Ectodermal cell (in vitro differentiated cells): ENCODE measurements around the gene NIPBL.
"Not testable (repeated sequence)": the region's sequence is repeated elsewhere in the genome, so short reads cannot be mapped to it uniquely, and the experiment has no call there.

Experiments
- H3K27ac ChIP-seq: 2 replicates; pipeline ENCODE4 v1.7.0; 2013; ENCODE audit warnings: mild to moderate bottlenecking, low read depth, low read length; ENCODE audit not compliant: insufficient read depth, poor library complexity, severe bottlenecking
- H3K27me3 ChIP-seq: 2 replicates; pipeline ENCODE4 v1.7.0; 2013; ENCODE audit warnings: mild to moderate bottlenecking, low read length; ENCODE audit not compliant: insufficient read depth, control insufficient read depth, poor library complexity, severe bottlenecking
- H3K36me3 ChIP-seq: one replicate; pipeline ENCODE4 v1.7.0; 2013; ENCODE audit warnings: low read length; ENCODE audit not compliant: control insufficient read depth, insufficient read depth
- H3K4me1 ChIP-seq: one replicate; pipeline ENCODE4 v1.7.0; 2013; ENCODE audit warnings: low read length; ENCODE audit not compliant: control insufficient read depth, insufficient read depth
- H3K4me3 ChIP-seq: 2 replicates; pipeline ENCODE4 v1.7.0; 2013; ENCODE audit warnings: low read depth, low read length, control low read depth; ENCODE audit not compliant: insufficient read depth
- H3K9me3 ChIP-seq: 2 replicates; pipeline ENCODE4 v1.7.0; 2013; ENCODE audit warnings: mild to moderate bottlenecking, low read length, moderate library complexity; ENCODE audit not compliant: control insufficient read depth
- WGBS, 2 experiments: methylation state at CpG; one replicate each; pipeline ENCODE4 v1.1.7; 2013; ENCODE audit warnings: missing lambda C conversion rate in 2 of 2; 5-methylcytosine and 5-hydroxymethylcytosine counted together

The NIPBL gene

DNA sequence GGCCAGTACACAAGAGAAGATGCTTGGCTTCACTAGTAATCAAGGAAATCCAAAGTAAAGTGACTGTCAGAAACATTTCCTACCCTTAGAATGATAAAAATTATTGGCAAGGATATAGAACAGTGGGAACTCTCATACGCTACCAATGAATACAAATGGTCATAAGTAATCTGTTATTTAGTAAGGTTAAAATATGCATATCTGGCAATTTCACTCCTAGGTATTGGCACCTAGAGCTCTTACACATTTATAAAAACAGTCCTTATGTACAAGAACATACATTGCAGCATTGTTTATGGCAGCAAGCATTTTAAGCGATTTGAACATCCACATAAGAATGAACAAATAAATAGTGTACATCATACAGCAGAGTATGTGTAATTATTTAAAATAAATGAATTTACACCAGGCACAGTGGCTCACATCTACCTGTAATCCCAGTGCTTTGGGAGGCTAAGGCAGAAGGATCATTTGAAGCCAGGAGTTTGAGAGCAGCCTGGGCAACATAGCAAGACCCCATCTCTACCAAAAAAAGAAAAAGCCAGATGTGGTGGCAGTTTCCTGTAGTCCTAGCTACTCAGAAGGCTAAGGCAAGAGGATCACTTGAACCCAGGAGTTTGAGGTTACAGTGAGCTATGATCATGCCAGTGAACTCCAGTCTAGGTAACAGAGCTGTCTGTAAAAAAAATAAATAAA is 93.3 kb downstream of the NIPBL start:
- H3K36me3 ChIP-seq, result peaks cover 9% of the 10 kb centered on the region
- no peaks in the 10 kb centered on the region for H3K4me1 ChIP-seq
- no peaks in the 10 kb centered on the region for H3K27me3 ChIP-seq
- 100% methylated on average over 2 of the region's 2 CpGs; no CpG with 5 or more reads in 1 of the 2 experiments for WGBS, 2 experiments
- H3K27ac ChIP-seq, result no peak overlapping the region
- no peak overlapping the region for H3K4me3 ChIP-seq
- H3K9me3 ChIP-seq, result no peaks in the 10 kb centered on the region

DNA sequence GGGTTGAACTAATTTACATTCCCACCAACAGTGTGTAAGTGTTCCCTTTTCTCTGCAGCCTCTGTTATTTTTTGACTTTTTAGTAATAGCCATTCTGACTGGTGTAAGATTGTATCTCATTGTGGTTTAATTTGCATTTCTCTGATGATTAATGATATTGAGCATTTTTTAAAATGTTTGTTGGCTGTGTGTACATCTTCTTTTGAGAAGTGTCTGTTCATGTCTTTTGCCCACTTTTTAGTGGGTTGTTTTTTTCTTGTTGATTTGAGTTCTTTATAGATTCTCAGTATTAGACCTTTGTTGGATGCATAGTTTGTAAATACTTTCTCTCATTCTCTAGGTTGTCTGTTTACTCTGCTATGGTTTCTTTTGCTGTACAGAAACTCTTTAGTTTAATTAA is 101.6 kb downstream of the NIPBL start:
- Histone ChIP-seq H3K27me3 (no peaks in the 10 kb centered on the region), H3K4me1 (no peaks in the 10 kb centered on the region), H3K4me3 (no peak overlapping the region), H3K27ac (no peak overlapping the region), H3K9me3 (no peaks in the 10 kb centered on the region), H3K36me3 (peaks cover 12% of the 10 kb centered on the region)

DNA sequence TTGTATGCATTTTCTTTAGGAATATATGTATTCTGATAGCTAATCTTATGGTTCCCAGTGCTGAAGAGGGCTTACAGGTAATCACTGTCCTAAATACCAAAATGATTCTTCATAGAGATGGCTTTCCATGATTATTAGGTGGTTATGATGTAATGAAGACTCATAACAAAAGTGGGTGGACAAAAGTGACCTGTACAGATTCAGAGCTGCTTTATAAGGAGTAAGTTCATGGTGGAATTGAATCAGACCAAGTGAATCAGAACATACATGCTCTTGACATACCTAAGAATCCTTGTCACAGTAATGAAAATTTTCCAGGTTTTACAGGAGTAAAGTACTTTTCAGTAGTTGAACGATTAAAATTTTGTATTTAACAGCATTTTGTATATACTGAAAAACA is 105.6 kb downstream of the NIPBL start:
- peaks cover 23% of the 10 kb centered on the region for H3K36me3 ChIP-seq
- no peaks in the 10 kb centered on the region for H3K9me3 ChIP-seq
- no peak overlapping the region for H3K4me3 ChIP-seq
- no peaks in the 10 kb centered on the region for H3K4me1 ChIP-seq
- no CpG with 5 or more reads among the region's 1 CpG for WGBS, 2 experiments
- no peaks in the 10 kb centered on the region for H3K27me3 ChIP-seq
- H3K27ac ChIP-seq, result no peak overlapping the region

DNA sequence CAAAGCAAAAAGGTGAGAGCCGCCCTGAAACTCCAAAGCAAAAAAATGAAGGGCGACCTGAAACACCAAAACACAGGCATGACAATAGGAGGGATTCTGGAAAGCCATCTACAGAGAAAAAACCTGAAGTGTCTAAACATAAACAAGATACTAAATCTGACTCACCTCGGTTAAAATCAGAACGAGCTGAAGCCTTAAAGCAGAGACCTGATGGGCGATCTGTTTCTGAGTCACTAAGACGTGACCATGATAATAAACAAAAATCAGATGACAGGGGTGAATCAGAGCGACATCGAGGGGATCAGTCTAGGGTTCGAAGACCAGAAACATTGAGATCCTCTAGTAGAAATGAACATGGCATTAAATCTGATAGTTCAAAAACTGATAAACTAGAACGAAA is 108.8 kb downstream of the NIPBL start:
- Histone ChIP-seq H3K4me3 (no peak overlapping the region), H3K9me3 (no peaks in the 10 kb centered on the region), H3K27ac (no peak overlapping the region), H3K27me3 (no peaks in the 10 kb centered on the region), H3K4me1 (no peaks in the 10 kb centered on the region), H3K36me3 (peaks cover 11% of the 10 kb centered on the region)
- 93 to 96% methylated on average over 10 of the region's 10 CpGs for WGBS, 2 experiments

DNA sequence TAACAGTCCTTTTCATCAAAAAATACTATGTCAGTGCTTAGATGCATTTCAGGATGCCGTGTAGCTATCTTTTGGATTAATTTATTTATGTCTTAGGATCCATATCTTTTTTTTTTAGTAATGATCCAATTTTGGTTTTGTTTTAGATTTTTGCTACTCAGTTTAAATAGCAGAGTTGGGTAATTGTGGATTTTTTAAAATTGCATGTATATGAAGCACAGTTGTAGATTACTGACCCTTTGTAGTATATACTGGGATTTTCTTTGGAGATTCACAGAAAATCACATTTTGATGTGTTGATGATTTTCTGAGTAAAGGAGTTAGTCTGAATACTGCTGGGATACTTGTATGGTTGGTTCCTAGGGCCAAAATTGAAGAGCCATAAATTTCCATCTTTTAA is 111.8 kb downstream of the NIPBL start:
- no peaks in the 10 kb centered on the region for H3K9me3 ChIP-seq
- no peaks in the 10 kb centered on the region for H3K4me1 ChIP-seq
- H3K36me3 ChIP-seq, result peaks cover 11% of the 10 kb centered on the region
- 81 to 100% methylated on average over 1 of the region's 1 CpG for WGBS, 2 experiments
- H3K4me3 ChIP-seq, result no peak overlapping the region
- no peaks in the 10 kb centered on the region for H3K27me3 ChIP-seq
- H3K27ac ChIP-seq, result no peak overlapping the region

DNA sequence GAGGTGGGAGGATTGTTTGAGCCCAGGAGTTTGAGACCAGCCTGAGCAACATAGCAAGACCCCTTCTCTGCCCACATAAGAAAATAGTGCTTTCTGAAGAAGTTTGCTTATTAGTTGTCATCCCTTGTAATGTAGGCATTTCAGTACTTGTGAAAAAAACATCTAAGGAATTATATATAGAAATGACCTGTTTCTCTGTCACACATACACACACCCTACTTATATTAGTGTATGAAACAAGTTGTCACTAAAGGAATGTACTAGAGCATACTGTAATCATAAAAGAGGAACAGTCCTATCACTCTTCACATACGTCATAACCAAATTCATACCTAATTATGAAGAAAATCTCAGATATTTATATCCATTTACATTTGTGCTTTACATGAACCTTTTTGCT is 122.0 kb downstream of the NIPBL start:
- no peak overlapping the region for H3K27ac ChIP-seq
- no peaks in the 10 kb centered on the region for H3K27me3 ChIP-seq
- peaks cover 16% of the 10 kb centered on the region for H3K36me3 ChIP-seq
- no peak overlapping the region for H3K4me3 ChIP-seq
- 86 to 90% methylated on average over 1 of the region's 1 CpG for WGBS, 2 experiments
- H3K9me3 ChIP-seq, result no peaks in the 10 kb centered on the region
- no peaks in the 10 kb centered on the region for H3K4me1 ChIP-seq

GRCh38 chr5:37002176-37002751 is 125.7 kb downstream of the NIPBL start:
- Histone ChIP-seq H3K27me3 (no peaks in the 10 kb centered on the region), H3K4me1 (no peaks in the 10 kb centered on the region), H3K9me3 (no peaks in the 10 kb centered on the region), H3K27ac (no peak overlapping the region), H3K36me3 (peaks cover 17% of the 10 kb centered on the region), H3K4me3 (no peak overlapping the region)
- no CpG with 5 or more reads among the region's 1 CpG for WGBS, 2 experiments

DNA sequence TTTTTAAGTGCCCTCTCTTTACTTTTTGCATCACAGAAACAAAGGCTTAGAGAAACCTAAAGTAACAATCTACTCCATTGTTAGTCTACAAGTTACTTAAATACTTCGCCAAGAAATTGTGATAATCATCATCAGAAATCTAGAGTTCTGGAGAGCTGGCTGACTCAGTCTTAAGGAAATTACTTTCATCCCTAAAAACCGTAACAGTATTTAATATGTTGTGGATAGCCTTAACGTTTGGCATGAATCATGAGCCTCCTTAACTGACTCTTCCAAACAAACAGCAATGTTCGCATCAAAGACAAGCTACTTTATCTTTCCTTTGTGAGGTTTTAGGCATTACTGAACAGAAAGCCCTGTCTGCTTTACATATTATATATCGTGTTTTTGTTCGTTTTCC is 128.7 kb downstream of the NIPBL start:
- H3K36me3 ChIP-seq, result peaks cover 33% of the 10 kb centered on the region
- WGBS, 2 experiments, result 93 to 97% methylated on average over 3 to 6 of the region's 6 CpGs
- H3K27me3 ChIP-seq, result no peaks in the 10 kb centered on the region
- no peak overlapping the region for H3K4me3 ChIP-seq
- no peaks in the 10 kb centered on the region for H3K4me1 ChIP-seq
- no peak overlapping the region for H3K27ac ChIP-seq
- H3K9me3 ChIP-seq, result no peaks in the 10 kb centered on the region

GRCh38 chr5:37005946-37006540 is 129.5 kb downstream of the NIPBL start:
- H3K36me3 ChIP-seq, result peaks cover 34% of the 10 kb centered on the region
- H3K4me3 ChIP-seq, result no peak overlapping the region
- H3K27ac ChIP-seq, result no peak overlapping the region
- no peaks in the 10 kb centered on the region for H3K4me1 ChIP-seq
- H3K9me3 ChIP-seq, result no peaks in the 10 kb centered on the region
- no peaks in the 10 kb centered on the region for H3K27me3 ChIP-seq
- WGBS, 2 experiments, result 87% methylated on average over 3 of the region's 5 CpGs; no CpG with 5 or more reads in 1 of the 2 experiments

DNA sequence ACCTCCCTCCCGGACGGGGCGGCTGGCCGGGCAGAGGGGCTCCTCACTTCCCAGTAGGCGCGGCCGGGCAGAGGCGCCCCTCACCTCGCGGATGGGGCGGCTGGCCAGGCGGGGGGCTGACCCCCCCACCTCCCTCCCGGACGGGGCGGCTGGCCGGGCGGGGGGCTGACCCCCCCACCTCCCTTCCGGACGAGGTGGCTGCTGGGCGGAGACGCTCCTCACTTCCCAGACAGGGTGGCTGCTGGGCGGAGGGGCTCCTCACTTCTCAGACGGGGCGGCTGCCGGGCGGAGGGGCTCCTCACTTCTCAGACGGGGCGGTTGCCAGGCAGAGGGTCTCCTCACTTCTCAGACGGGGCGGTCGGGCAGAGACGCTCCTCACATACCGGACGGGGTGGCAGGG is 136.6 kb downstream of the NIPBL start:
- peaks cover 16% of the 10 kb centered on the region for H3K36me3 ChIP-seq
- H3K27ac ChIP-seq, result not testable (repeated sequence)

More for the DNA sequence above, 136.6 kb downstream of the NIPBL start:
- 93 to 97% methylated on average over 31 to 34 of the region's 34 CpGs for WGBS, 2 experiments
- not testable (repeated sequence) for H3K27me3 ChIP-seq, H3K4me3 ChIP-seq, H3K4me1 ChIP-seq, H3K9me3 ChIP-seq
